Skin of body (tissue), 3 donors: ENCODE measurements around the gene LEPROT. TPM values are rescaled to one million over a fixed set of nuclear protein-coding genes. Genes with fewer than 3 reads are reported as not detected.

Experiments used
- DNase-seq: peaks from one replicate; lab custom pipeline; 2025; lab: John Stamatoyannopoulos, UW
- small RNA-seq: library from RNA; depleted of rRNA; stranded (forward); fragments of <200 nt; gene quantifications from one replicate; pipeline ENCODE3, GENCODE V24; 2014; ENCODE audit warnings: low replicate concordance
- total RNA-seq: library from RNA; depleted of rRNA; stranded (reverse); fragments of >200 nt; gene quantifications from one replicate; pipeline ENCODE4 v1.2.3, GENCODE V29; 2014

The LEPROT gene
- total RNA-seq, 1 donor from 2014 or later: 45.6 TPM

- no peak for DNase-seq
These were observed 55.9 kb downstream of the LEPROT start for GRCh38 chr1:65476327-65476726.

- DNase-seq: no peak
These were observed 57.2 kb downstream of the LEPROT start for GRCh38 chr1:65477414-65478378.

- DNase-seq: peak; percentile 21
These were observed 58.0 kb downstream of the LEPROT start for GRCh38 chr1:65478379-65479026.

GRCh38 chr1:65479554-65480204, 59.2 kb downstream of the LEPROT start:
- no peak for DNase-seq

GRCh38 chr1:65480684-65481405, 60.4 kb downstream of the LEPROT start:
- DNase-seq: no peak

- DNase-seq: no peak
These were observed 63.7 kb downstream of the LEPROT start for GRCh38 chr1:65483993-65484754.

Small RNAs within 50 kb of the gene (small RNA-seq; reads per million reads assigned to genes)
- gene RNU2-15P: not detected

Other genes starting within 250 kb of the LEPROT start
- gene DNAJC6, start 111.1 kb upstream of the LEPROT start, total RNA-seq: 7.7 TPM
- gene LEPR, start within 50 bp of the LEPROT start, total RNA-seq: 17.6 TPM